Left lung (tissue), 10 donors: ENCODE results near the gene ADAMTS17. TPM values are rescaled to one million over a fixed set of nuclear protein-coding genes. Genes with fewer than 3 reads are reported as not detected.
A peak's percentile ranks its signal among the peaks of the same experiment; 100 is the strongest.

Source experiments
- ATAC-seq: fragments of 200-7000 bp; cut with Tn5 transposase; one replicate; pipeline ENCODE4 v1.9.1; 2020; ENCODE audit warnings: moderate library complexity
- DNase-seq, 4 donors: peaks; one replicate each; pipeline ENCODE4 v3.0.0-alpha.2; 2013 to 2020
- H3K27ac ChIP-seq, 2 donors: fragments of 200-600 bp; sonication (generic) in 1 of 2; one replicate each; pipeline versions ENCODE4 v1.5.0 to v1.8.0; 2020 to 2021
- H3K27me3 ChIP-seq, 2 donors: fragments of 200-600 bp; sonication (generic) in 1 of 2; one replicate each; pipeline versions ENCODE4 v1.5.0 to v1.8.0; 2020 to 2021
- H3K36me3 ChIP-seq, 2 donors: fragments of 200-600 bp; sonication (generic) in 1 of 2; one replicate each; pipeline versions ENCODE4 v1.5.0 to v1.8.0; 2020 to 2021
- H3K4me1 ChIP-seq, 2 donors: fragments of 200-600 bp; one replicate each; pipeline ENCODE4 v1.8.0; 2021
- H3K4me3 ChIP-seq, 2 donors: fragments of 200-600 bp; sonication (generic) in 1 of 2; one replicate each; pipeline versions ENCODE4 v1.5.0 to v1.8.0; 2020 to 2021; ENCODE audit warnings: mild to moderate bottlenecking in 1 of 2
- H3K9me3 ChIP-seq, 2 donors: fragments of 200-600 bp; sonication (generic) in 1 of 2; one replicate each; pipeline versions ENCODE4 v1.5.0 to v1.8.0; 2020 to 2021
- intact Hi-C, 2 donors: fragments of 100-400 bp; cut with DNase I; formaldehyde crosslinking; loops; one replicate each; pipeline versions ENCODE4 v1.11.2 to v1.14.2; 2022
- polyA plus RNA-seq, 6 donors: library from polyadenylated mRNA; unstranded; fragments of 120-200 nt; gene quantifications; one replicate each; pipeline ENCODE4 v1.2.1, GENCODE V29; 2013; ENCODE audit not compliant: insufficient read length in 6 of 6
- total RNA-seq, 2 donors: library from RNA; stranded (reverse); fragmentation: NEBNext Ultra II Directional; extraction: Animal tissue kit (Norgen Biotek cat#: 25700); gene quantifications; one replicate each; pipeline ENCODE4 v1.2.1, GENCODE V29; 2021
- TF ChIP-seq, protein P1 (sequence below), 2 donors: fragments of 200-600 bp; sonication (generic) in 1 of 2; IDR thresholded peaks; one replicate each; pipeline versions ENCODE4 v1.5.0 to v1.8.0; 2021; ENCODE audit warnings: antibody characterized with exemption in 2 of 2
- donor health status: DM: no; HTN: yes; CAD: no.
- donor health status: DM: no; HTN: no; CAD: no.

Gene ADAMTS17
- total and polyA plus RNA-seq, 8 donors: 2.0 to 3.9 (median 3.4) TPM

- H3K36me3 ChIP-seq: no peaks in the 10 kb centered on the region
- H3K27me3 ChIP-seq: no peaks in the 10 kb centered on the region
- intact Hi-C loops: no loop called here
- H3K9me3 ChIP-seq: no peaks in the 10 kb centered on the region
- TF ChIP-seq, protein P1, sequence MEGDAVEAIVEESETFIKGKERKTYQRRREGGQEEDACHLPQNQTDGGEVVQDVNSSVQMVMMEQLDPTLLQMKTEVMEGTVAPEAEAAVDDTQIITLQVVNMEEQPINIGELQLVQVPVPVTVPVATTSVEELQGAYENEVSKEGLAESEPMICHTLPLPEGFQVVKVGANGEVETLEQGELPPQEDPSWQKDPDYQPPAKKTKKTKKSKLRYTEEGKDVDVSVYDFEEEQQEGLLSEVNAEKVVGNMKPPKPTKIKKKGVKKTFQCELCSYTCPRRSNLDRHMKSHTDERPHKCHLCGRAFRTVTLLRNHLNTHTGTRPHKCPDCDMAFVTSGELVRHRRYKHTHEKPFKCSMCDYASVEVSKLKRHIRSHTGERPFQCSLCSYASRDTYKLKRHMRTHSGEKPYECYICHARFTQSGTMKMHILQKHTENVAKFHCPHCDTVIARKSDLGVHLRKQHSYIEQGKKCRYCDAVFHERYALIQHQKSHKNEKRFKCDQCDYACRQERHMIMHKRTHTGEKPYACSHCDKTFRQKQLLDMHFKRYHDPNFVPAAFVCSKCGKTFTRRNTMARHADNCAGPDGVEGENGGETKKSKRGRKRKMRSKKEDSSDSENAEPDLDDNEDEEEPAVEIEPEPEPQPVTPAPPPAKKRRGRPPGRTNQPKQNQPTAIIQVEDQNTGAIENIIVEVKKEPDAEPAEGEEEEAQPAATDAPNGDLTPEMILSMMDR (IDR thresholded peaks at IDR 0.05): no peak
- no peaks in the 10 kb centered on the region for H3K4me1 ChIP-seq
- ATAC-seq (no peak), DNase-seq (no peak)
- H3K27ac ChIP-seq: no peak overlapping the region
- no peak overlapping the region for H3K4me3 ChIP-seq
Measured at GRCh38 chr15:100220058-100220768, 121.6 kb downstream of the ADAMTS17 start.

DNA sequence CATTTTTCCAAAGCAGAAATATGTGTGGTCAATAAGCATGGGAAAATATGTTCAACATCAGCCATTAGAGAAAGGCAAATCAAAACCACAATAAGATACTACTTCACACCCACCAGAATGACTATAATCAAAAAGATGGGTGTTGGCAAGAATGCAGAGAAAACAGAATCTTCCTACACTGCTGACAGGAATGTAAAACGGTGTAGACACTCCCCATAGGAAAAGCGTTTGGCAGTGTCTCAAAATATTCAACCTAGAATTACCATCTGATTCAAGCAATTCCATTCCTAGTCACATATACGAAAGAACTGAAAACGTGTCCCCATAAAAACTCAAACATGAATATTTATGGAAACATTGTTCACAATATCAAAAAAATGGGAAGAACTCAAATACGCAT is 123.3 kb downstream of the ADAMTS17 start:
- no peak overlapping the region for H3K27ac ChIP-seq
- ATAC-seq (no peak), DNase-seq (no peak)
- H3K9me3 ChIP-seq: no peaks in the 10 kb centered on the region
- H3K27me3 ChIP-seq: no peaks in the 10 kb centered on the region
- no peak overlapping the region for H3K4me3 ChIP-seq
- intact Hi-C loops: no loop called here
- H3K36me3 ChIP-seq: no peaks in the 10 kb centered on the region
- TF ChIP-seq, protein P1 (IDR thresholded peaks at IDR 0.05): no peak
- H3K4me1 ChIP-seq: no peaks in the 10 kb centered on the region

- no peak overlapping the region for H3K4me3 ChIP-seq
- no peaks in the 10 kb centered on the region for H3K9me3 ChIP-seq
- intact Hi-C loops: no loop called here
- no peaks in the 10 kb centered on the region for H3K36me3 ChIP-seq
- peak in 2 of 4 donors; percentile 57 to 78 for DNase-seq
- no peak for ATAC-seq
- no peaks in the 10 kb centered on the region for H3K4me1 ChIP-seq
- TF ChIP-seq, protein P1 (IDR thresholded peaks at IDR 0.05): no peak
- H3K27me3 ChIP-seq: no peaks in the 10 kb centered on the region
- no peak overlapping the region for H3K27ac ChIP-seq
Measured at GRCh38 chr15:100216182-100216581, 125.6 kb downstream of the ADAMTS17 start.

DNA sequence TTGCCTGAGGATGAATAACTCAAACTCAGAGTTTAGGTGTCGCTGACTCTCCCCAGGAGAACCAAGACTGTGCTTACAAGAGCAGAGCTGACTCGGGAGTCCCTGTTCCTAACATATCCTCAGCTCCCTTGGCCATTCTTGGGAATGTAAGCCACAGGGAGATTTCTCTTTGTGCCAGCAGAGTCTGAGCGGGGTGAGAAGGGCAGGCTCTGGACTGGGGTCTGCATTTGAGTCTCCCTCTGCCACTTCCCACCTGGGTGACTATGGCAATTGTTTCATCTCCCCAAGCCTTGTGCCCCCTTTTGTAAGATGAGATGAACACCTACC is 126.0 kb downstream of the ADAMTS17 start:
- TF ChIP-seq, protein P1 (IDR thresholded peaks at IDR 0.05): no peak
- no peaks in the 10 kb centered on the region for H3K27me3 ChIP-seq
- no peaks in the 10 kb centered on the region for H3K4me1 ChIP-seq
- no peak overlapping the region for H3K4me3 ChIP-seq
- ATAC-seq: no peak
- intact Hi-C loops: no loop called here
- no peaks in the 10 kb centered on the region for H3K9me3 ChIP-seq
- no peak overlapping the region for H3K27ac ChIP-seq
- no peaks in the 10 kb centered on the region for H3K36me3 ChIP-seq
- no peak for DNase-seq

GRCh38 chr15:100215031-100215842 is 126.5 kb downstream of the ADAMTS17 start:
- DNase-seq (peak in 1 of 4 donors; percentile 20), ATAC-seq (no peak)
- H3K27ac ChIP-seq: no peak overlapping the region
- H3K9me3 ChIP-seq: no peaks in the 10 kb centered on the region
- no peaks in the 10 kb centered on the region for H3K27me3 ChIP-seq
- intact Hi-C loops: no loop called here
- H3K36me3 ChIP-seq: no peaks in the 10 kb centered on the region
- no peaks in the 10 kb centered on the region for H3K4me1 ChIP-seq
- TF ChIP-seq, protein P1 (IDR thresholded peaks at IDR 0.05): no peak
- no peak overlapping the region for H3K4me3 ChIP-seq
